ENCODE measurements around the gene TSPAN3.

Gene TSPAN3

GRCh38 chr15:77071305-77072223, 655 bp upstream of the TSPAN3 start:
- TF ChIP-seq CTCF (IDR thresholded peaks at IDR 0.05; ENCODE audit: insufficient read depth, low read length) (no peak), POLR2AphosphoS5 (IDR thresholded peaks at IDR 0.05; ENCODE audit: low read depth) (no peak), GABPA (IDR thresholded peaks at IDR 0.05; ENCODE audit: low read depth) (no peak), SPI1 (IDR thresholded peaks at IDR 0.05; ENCODE audit: borderline replicate concordance, low read depth) (no peak)
- TF ChIP-seq, protein P1, sequence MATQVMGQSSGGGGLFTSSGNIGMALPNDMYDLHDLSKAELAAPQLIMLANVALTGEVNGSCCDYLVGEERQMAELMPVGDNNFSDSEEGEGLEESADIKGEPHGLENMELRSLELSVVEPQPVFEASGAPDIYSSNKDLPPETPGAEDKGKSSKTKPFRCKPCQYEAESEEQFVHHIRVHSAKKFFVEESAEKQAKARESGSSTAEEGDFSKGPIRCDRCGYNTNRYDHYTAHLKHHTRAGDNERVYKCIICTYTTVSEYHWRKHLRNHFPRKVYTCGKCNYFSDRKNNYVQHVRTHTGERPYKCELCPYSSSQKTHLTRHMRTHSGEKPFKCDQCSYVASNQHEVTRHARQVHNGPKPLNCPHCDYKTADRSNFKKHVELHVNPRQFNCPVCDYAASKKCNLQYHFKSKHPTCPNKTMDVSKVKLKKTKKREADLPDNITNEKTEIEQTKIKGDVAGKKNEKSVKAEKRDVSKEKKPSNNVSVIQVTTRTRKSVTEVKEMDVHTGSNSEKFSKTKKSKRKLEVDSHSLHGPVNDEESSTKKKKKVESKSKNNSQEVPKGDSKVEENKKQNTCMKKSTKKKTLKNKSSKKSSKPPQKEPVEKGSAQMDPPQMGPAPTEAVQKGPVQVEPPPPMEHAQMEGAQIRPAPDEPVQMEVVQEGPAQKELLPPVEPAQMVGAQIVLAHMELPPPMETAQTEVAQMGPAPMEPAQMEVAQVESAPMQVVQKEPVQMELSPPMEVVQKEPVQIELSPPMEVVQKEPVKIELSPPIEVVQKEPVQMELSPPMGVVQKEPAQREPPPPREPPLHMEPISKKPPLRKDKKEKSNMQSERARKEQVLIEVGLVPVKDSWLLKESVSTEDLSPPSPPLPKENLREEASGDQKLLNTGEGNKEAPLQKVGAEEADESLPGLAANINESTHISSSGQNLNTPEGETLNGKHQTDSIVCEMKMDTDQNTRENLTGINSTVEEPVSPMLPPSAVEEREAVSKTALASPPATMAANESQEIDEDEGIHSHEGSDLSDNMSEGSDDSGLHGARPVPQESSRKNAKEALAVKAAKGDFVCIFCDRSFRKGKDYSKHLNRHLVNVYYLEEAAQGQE (IDR thresholded peaks at IDR 0.05; ENCODE audit: insufficient replicate concordance, low read depth): no peak
- H3K27ac ChIP-seq (replicated peaks): no peak overlapping the region
- no peaks in the 10 kb centered on the region for H3K27me3 ChIP-seq (ENCODE audit: insufficient read depth, poor library complexity, severe bottlenecking)
- H3K4me3 ChIP-seq (replicated peaks; ENCODE audit: insufficient read depth, low read length): no peak overlapping the region
- DNase-seq (ENCODE audit: low read depth in 1 of 2, low spot score in 1 of 2): no peak

DNA sequence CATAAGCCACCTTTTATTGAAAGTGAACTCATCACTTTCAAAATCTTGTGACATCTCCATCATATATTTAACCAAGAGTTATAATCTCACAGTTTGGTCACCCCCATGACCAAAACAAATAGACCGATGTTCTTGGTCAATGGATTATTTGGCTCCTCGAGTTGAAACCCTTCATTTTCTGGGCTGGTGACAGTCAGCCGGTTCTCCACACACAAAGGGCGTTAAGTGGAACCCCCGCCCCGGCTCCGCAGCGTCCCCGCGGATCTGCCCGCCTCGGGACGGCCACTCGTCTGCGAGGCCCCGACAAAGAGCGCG, 772 bp downstream of the TSPAN3 start:
- no peak for DNase-seq (ENCODE audit: low read depth in 1 of 2, low spot score in 1 of 2)
- no peak for TF ChIP-seq SPI1 (IDR thresholded peaks at IDR 0.05; ENCODE audit: borderline replicate concordance, low read depth)
- no peak for TF ChIP-seq POLR2AphosphoS5 (IDR thresholded peaks at IDR 0.05; ENCODE audit: low read depth)
- TF ChIP-seq, protein P1 (IDR thresholded peaks at IDR 0.05; ENCODE audit: insufficient replicate concordance, low read depth): no peak
- TF ChIP-seq GABPA (IDR thresholded peaks at IDR 0.05; ENCODE audit: low read depth): no peak
- TF ChIP-seq CTCF (IDR thresholded peaks at IDR 0.05; ENCODE audit: insufficient read depth, low read length): no peak
- Histone ChIP-seq H3K27ac (replicated peaks) (peak overlapping the region; percentile 71), H3K27me3 (ENCODE audit: insufficient read depth, poor library complexity, severe bottlenecking) (no peaks in the 10 kb centered on the region), H3K4me3 (replicated peaks; ENCODE audit: insufficient read depth, low read length) (peak overlapping the region; percentile 69)

- Histone ChIP-seq H3K4me3 (replicated peaks; ENCODE audit: insufficient read depth, low read length) (peak overlapping the region; percentile 69), H3K27ac (replicated peaks) (no peak overlapping the region), H3K27me3 (ENCODE audit: insufficient read depth, poor library complexity, severe bottlenecking) (no peaks in the 10 kb centered on the region)
- TF ChIP-seq CTCF (IDR thresholded peaks at IDR 0.05; ENCODE audit: insufficient read depth, low read length) (no peak), POLR2AphosphoS5 (IDR thresholded peaks at IDR 0.05; ENCODE audit: low read depth) (no peak)
- TF ChIP-seq, protein P1 (IDR thresholded peaks at IDR 0.05; ENCODE audit: insufficient replicate concordance, low read depth): no peak
- no peak for DNase-seq (ENCODE audit: low read depth in 1 of 2, low spot score in 1 of 2)
Observed at GRCh38 chr15:77069521-77070121, 1.3 kb downstream of the TSPAN3 start.
